MG63 (cell line): Measurements from ENCODE around the gene AMPD2. TPM values are rescaled to one million over a fixed set of nuclear protein-coding genes. Genes with fewer than 3 reads are reported as not detected.
A peak's percentile ranks its signal among the peaks of the same experiment; 100 is the strongest.
"Not testable (repeated sequence)": the region's sequence is repeated elsewhere in the genome, so short reads cannot be mapped to it uniquely, and the experiment has no call there.

Source experiments
- DNase-seq: peaks from one replicate; pipeline ENCODE4 v3.0.0-alpha.2; 2020
- H3K27me3 ChIP-seq: fragments of 250-450 bp; sonication (Bioruptor Pico); 2 replicates; pipeline ENCODE4 v1.5.1; 2020; ENCODE audit warnings: mild to moderate bottlenecking, moderate library complexity
- H3K36me3 ChIP-seq: fragments of 250-450 bp; sonication (Bioruptor Pico); 2 replicates; pipeline ENCODE4 v1.5.1; 2020; ENCODE audit warnings: mild to moderate bottlenecking, moderate library complexity
- H3K4me3 ChIP-seq: fragments of 250-450 bp; sonication (Bioruptor Pico); 2 replicates; pipeline ENCODE4 v1.5.1; 2020; ENCODE audit warnings: mild to moderate bottlenecking, moderate library complexity
- H3K9me3 ChIP-seq: fragments of 250-450 bp; sonication (Bioruptor Pico); 2 replicates; pipeline ENCODE4 v1.5.1; 2020; ENCODE audit warnings: mild to moderate bottlenecking, moderate library complexity
- total RNA-seq: library from RNA; depleted of rRNA; stranded (reverse); fragments of >200 nt; shearing (Covaris generic); gene quantifications from 2 replicates; pipeline ENCODE4 v1.2.3, GENCODE V29; 2014; ENCODE audit warnings: low replicate concordance; rRNA removed

Gene AMPD2
- total RNA-seq, 1 experiment from 2014 or later, result 172 TPM

DNA sequence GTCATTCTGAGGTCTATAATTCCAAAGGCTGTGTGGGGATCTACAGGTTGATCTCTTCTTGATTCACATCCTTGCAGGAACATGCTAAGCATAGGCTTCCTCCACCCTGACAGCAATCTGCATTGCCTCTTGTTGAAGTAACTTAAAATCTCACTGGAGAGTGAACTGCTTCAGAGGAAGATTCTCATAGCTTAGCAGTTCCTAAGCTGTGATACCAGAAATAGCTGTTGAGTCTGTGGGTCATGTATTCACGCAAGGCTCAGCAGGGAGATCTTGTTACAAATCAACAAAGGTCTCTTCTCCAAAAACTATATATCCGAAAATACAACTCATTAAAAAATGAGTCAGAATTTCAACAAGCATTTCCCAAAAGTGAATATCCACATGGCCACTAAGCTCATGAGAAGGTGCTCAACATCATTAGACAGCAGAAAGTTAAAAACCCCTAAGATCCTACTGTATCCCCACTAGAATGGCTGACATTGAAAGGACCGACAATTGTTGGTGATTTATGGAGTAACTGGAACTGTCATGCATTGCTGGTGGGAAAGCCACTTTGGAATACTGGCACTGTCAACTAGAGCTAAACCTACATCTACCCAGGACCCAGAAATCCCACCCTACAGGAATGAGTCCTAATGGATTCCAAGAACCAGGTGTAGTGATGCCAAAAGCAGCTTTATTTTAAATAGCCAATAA is 57.2 kb downstream of the AMPD2 start:
- H3K9me3 ChIP-seq, DNase-seq, H3K4me3 ChIP-seq, H3K36me3 ChIP-seq, H3K27me3 ChIP-seq: not testable (repeated sequence)

DNA sequence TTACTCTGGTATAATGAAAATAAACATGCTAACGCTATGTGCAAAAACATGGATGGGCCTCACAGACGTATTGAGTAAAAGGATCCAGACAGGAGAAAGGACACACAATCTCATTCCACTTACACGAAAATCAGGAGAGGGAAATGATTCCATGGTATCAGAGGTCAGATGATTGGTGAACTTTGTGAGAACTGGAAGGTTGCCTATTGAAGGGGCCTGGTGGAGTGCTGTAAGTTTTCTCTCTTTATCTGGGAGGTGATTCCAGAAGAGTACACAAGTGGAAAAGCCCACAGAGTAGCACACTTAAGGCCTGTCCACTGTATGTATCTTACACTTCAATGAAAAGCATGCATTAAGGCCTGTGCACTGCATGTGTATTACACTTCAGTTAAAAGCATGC is 57.8 kb downstream of the AMPD2 start:
- DNase-seq, result no peak
- no peak overlapping the region for H3K4me3 ChIP-seq
- no peaks in the 10 kb centered on the region for H3K36me3 ChIP-seq
- no peaks in the 10 kb centered on the region for H3K9me3 ChIP-seq
- H3K27me3 ChIP-seq, result no peaks in the 10 kb centered on the region

DNA sequence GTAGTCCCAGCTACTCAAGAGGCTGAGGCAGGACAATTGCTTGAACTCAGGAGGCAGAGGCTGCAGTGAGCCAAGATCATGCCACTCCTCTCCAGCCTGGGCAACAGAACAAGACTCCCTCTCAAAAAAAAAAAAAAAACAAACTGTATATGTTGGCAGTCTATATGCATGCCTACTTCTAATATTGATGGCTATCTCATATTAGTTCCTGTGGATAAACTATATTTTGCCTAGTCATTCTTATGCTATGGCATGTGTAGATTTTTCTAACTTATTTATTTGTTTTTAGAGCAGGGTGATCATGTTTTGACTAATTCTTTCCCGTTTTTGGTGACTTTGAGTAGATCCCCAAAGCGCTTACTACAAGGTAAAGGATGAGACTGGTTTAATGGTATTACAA is 59.0 kb downstream of the AMPD2 start:
- not testable (repeated sequence) for H3K36me3 ChIP-seq, H3K4me3 ChIP-seq, H3K9me3 ChIP-seq, H3K27me3 ChIP-seq
- DNase-seq, result peak; percentile 76

Other genes starting within 250 kb of the AMPD2 start
- gene SORT1, start 221.9 kb upstream of the AMPD2 start, total RNA-seq, result 0.07 and 0.46 TPM in 2 replicates
- 304 and 1,327 TPM in 2 replicates for gene PSMA5, start 193.4 kb upstream of the AMPD2 start, total RNA-seq
- 0.46 TPM in 1 of 2 replicates, not detected in the other for gene SYPL2, start 153.3 kb upstream of the AMPD2 start, total RNA-seq
- 3.9 and 10.4 TPM in 2 replicates for gene ATXN7L2, start 135.9 kb upstream of the AMPD2 start, total RNA-seq
- 2.2 and 6.7 TPM in 2 replicates for gene CYB561D1, start 125.7 kb upstream of the AMPD2 start, total RNA-seq
- gene AMIGO1, start 110.1 kb upstream of the AMPD2 start, total RNA-seq, result 0.20 and 1.3 TPM in 2 replicates
- gene GPR61, start 80.0 kb upstream of the AMPD2 start, total RNA-seq, result not detected in 2 replicates
- gene GNAI3, start 71.2 kb upstream of the AMPD2 start, total RNA-seq, result 17.0 and 20.1 TPM in 2 replicates
- gene GNAT2, start 221 bp upstream of the AMPD2 start, total RNA-seq, result 0.10 TPM in 1 of 2 replicates, not detected in the other
- 27.9 and 33.5 TPM in 2 replicates for gene GSTM4, start 36.3 kb downstream of the AMPD2 start, total RNA-seq
- gene GSTM2, start 48.2 kb downstream of the AMPD2 start, total RNA-seq, result 20.0 and 22.2 TPM in 2 replicates
- gene GSTM1, start 68.0 kb downstream of the AMPD2 start, total RNA-seq, result 67.7 and 86.1 TPM in 2 replicates
- not detected in 2 replicates for gene GSTM5, start 92.4 kb downstream of the AMPD2 start, total RNA-seq
- 47.2 and 80.3 TPM in 2 replicates for gene GSTM3, start 121.2 kb downstream of the AMPD2 start, total RNA-seq
- not detected in 2 replicates for gene EPS8L3, start 144.1 kb downstream of the AMPD2 start, total RNA-seq